ENCODE data around the gene DAZL. TPM values are rescaled to one million over a fixed set of nuclear protein-coding genes. Genes with fewer than 3 reads are reported as not detected.

DAZL gene
- total RNA-seq, 4 donors from 2014 or later = not detected

DNA sequence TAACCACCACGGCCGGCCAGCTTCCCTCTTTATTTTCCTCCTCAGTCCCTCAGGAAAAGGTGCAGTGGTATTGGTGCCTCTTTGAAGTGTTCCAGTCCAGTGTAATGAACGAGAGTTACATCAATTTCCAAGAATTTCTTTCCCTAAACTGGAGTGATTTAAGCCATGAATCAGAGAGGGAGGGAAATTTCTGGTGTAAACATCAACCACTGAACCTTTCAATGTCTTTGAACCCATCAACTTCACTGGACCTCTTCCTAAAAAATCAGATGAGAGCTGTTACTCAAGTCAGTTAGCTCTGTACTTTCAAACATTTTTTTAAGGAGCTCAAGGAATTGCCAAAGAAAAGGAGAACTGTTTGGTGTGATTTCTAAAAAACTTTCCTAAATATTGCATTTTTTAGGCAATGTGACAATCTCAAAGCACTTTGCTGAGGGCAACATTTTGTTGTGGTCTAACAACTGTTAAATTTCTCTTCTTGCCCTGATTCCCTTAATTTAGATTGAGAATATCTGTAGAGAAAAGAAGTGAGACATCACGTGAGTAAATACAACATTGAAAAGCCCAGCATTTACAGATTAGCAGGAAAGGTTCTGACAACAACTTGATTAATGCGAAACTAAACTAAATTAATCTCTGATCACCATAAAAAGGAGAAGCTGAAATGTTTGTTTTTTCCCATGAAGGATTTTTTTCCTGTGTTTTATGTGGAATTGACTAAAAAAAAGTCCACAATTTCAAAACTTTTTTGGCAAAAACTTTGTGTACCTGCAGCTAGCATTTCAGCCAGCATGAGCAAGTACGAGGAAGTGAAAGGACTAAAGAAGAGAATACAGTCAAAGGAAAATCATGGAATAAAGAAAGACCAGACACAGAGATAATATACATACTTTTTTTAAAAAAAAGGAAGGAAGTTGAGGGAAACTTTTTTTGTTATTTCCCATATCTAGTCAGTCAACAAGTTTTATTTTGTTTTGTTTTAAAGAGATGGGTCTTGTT, 9.1 kb upstream of the DAZL start:
- DNase-seq = no peak
- H3K4me1 ChIP-seq = no peaks in the 10 kb centered on the region
- 53 to 56% methylated on average over 6 of the region's 6 CpGs for WGBS, 2 donors
- H3K27me3 ChIP-seq = no peaks in the 10 kb centered on the region
- intact Hi-C loops (cut with DNase I) = no loop called here
- H3K27ac ChIP-seq = no peak overlapping the region
- TF ChIP-seq, protein P1, sequence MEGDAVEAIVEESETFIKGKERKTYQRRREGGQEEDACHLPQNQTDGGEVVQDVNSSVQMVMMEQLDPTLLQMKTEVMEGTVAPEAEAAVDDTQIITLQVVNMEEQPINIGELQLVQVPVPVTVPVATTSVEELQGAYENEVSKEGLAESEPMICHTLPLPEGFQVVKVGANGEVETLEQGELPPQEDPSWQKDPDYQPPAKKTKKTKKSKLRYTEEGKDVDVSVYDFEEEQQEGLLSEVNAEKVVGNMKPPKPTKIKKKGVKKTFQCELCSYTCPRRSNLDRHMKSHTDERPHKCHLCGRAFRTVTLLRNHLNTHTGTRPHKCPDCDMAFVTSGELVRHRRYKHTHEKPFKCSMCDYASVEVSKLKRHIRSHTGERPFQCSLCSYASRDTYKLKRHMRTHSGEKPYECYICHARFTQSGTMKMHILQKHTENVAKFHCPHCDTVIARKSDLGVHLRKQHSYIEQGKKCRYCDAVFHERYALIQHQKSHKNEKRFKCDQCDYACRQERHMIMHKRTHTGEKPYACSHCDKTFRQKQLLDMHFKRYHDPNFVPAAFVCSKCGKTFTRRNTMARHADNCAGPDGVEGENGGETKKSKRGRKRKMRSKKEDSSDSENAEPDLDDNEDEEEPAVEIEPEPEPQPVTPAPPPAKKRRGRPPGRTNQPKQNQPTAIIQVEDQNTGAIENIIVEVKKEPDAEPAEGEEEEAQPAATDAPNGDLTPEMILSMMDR (IDR thresholded peaks at IDR 0.05) = no peak
- TF ChIP-seq POLR2A (IDR thresholded peaks at IDR 0.05) = no peak
- no peaks in the 10 kb centered on the region for H3K36me3 ChIP-seq
- no peak overlapping the region for H3K4me3 ChIP-seq
- no peaks in the 10 kb centered on the region for H3K9me3 ChIP-seq

DNA sequence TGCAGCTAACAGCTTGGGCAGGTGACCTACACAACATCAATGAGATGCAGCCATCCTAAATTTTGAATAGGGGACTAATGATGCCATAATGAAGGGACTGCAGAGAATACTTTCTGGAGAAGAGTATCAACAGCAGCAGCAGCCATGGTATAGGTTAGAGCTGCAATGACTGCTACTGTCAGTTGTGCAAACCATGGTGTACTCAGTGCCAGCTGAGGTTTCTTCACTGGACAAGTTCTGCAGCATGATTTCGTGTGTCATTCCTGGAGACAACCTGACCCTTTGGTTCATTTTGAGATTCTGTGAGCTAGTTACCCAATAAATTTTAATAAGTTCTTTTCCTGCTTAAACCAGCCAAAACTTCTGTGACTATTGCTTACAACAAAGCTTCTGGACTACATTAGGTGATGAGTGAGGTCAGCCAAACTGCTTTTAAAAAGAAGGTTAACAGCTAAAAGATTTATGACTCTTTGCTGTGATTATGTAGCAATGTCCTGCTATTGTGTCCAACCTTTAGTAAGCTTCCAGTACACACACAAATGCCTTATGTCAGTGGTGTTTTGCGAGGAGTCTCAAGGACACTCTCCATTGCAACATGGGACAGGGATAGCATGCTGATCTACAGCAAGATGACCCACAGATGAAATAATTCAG, 4.8 kb upstream of the DAZL start:
- 53 to 63% methylated on average over 2 of the region's 2 CpGs for WGBS, 2 donors
- no peaks in the 10 kb centered on the region for H3K4me1 ChIP-seq
- H3K27ac ChIP-seq = no peak overlapping the region
- no peaks in the 10 kb centered on the region for H3K27me3 ChIP-seq
- intact Hi-C loops (cut with DNase I) = loop anchor here (10.0 kb wide), 1 partner anchor 625 kb away; no protein-coding TSS in a partner anchor
- H3K36me3 ChIP-seq = no peaks in the 10 kb centered on the region
- H3K4me3 ChIP-seq = no peak overlapping the region
- H3K9me3 ChIP-seq = no peaks in the 10 kb centered on the region
- no peak for DNase-seq
- TF ChIP-seq, protein P1 (IDR thresholded peaks at IDR 0.05) = no peak
- no peak for TF ChIP-seq POLR2A (IDR thresholded peaks at IDR 0.05)

DNA sequence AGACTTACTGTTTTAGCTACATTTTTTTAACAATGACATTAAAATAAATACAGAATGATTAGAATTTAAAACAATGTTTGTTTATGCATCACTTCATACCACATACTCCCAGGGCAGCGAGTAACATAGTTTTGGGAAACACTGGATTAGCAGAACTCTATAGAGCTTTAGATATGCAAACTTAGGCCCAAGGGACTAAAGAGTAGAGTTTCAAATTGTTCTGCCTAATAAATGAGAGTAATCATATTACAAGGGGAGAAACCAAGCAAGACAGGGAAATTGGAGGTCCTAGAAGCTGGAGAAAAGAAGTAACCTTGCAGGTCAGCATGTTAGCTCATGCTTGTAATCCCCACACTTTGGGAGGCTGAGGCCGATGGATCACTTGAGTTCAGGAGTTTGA, 3.6 kb upstream of the DAZL start:
- intact Hi-C loops (cut with DNase I) = loop anchor here (10.0 kb wide), 1 partner anchor 626 kb away; no protein-coding TSS in a partner anchor
- no peak for DNase-seq
- H3K36me3 ChIP-seq = no peaks in the 10 kb centered on the region
- H3K4me3 ChIP-seq = no peak overlapping the region
- no peaks in the 10 kb centered on the region for H3K4me1 ChIP-seq
- no peaks in the 10 kb centered on the region for H3K27me3 ChIP-seq
- TF ChIP-seq, protein P1 (IDR thresholded peaks at IDR 0.05) = no peak
- no peak for TF ChIP-seq POLR2A (IDR thresholded peaks at IDR 0.05)
- no peak overlapping the region for H3K27ac ChIP-seq
- 55 to 79% methylated on average over 2 of the region's 2 CpGs for WGBS, 2 donors
- H3K9me3 ChIP-seq = no peaks in the 10 kb centered on the region

DNA sequence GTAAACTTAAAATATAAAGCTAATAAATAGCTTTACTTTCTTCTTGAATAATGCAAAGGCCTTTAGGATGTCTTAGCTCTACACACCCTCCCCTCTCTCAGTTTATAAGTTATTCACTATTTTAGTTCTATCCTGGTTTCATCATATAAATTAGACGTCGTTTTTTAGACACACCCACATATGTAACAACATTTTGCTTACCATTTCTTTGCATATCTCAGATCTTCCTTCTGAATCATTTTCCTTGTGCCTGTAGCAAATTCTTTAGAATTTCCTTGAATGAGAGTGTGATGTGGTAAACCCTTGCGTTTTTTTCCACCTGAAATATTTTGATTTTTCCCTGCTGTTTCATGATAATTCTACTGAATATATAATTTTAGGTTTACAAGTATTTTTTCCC, 2.5 kb upstream of the DAZL start:
- Histone ChIP-seq H3K4me3 (no peak overlapping the region), H3K9me3 (no peaks in the 10 kb centered on the region), H3K4me1 (no peaks in the 10 kb centered on the region), H3K27me3 (no peaks in the 10 kb centered on the region), H3K36me3 (no peaks in the 10 kb centered on the region), H3K27ac (no peak overlapping the region)
- no peak for TF ChIP-seq POLR2A (IDR thresholded peaks at IDR 0.05)
- TF ChIP-seq, protein P1 (IDR thresholded peaks at IDR 0.05) = no peak
- intact Hi-C loops (cut with DNase I) = loop anchor here (10.0 kb wide), 1 partner anchor 627 kb away; no protein-coding TSS in a partner anchor
- 38 to 54% methylated on average over 3 of the region's 3 CpGs for WGBS, 2 donors
- DNase-seq = no peak

DNA sequence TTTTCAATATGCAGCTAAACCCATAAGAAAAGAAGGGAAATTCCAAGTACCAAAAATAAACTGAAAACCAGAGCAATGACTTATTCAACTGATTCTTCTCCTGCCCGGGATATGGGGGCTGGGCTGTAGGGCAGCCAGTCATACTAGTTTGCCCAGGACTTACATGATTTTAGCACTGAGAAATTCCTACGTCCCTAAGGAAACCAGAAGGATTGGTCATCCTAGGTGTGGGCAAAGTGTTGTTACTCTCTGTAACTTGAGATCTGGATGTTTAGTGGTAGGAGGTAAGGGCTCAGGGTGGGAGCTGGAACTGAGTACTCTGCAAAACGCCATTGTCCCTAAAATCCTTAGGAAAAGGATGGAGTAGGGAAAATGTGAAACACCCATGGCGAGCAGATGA, 1.2 kb upstream of the DAZL start:
- TF ChIP-seq, protein P1 (IDR thresholded peaks at IDR 0.05) = no peak
- TF ChIP-seq POLR2A (IDR thresholded peaks at IDR 0.05) = no peak
- H3K9me3 ChIP-seq = no peaks in the 10 kb centered on the region
- intact Hi-C loops (cut with DNase I) = loop anchor here (10.0 kb wide), 1 partner anchor 628 kb away; no protein-coding TSS in a partner anchor
- H3K4me3 ChIP-seq = no peak overlapping the region
- no peaks in the 10 kb centered on the region for H3K4me1 ChIP-seq
- 60 to 61% methylated on average over 3 to 4 of the region's 4 CpGs for WGBS, 2 donors
- H3K27ac ChIP-seq = no peak overlapping the region
- no peaks in the 10 kb centered on the region for H3K36me3 ChIP-seq
- H3K27me3 ChIP-seq = no peaks in the 10 kb centered on the region
- DNase-seq = no peak
